HG03066 (cell line): ENCODE measurements around the gene GJA1.
"Not testable (repeated sequence)": the region's sequence is repeated elsewhere in the genome, so short reads cannot be mapped to it uniquely, and the experiment has no call there.

Source experiments
- ATAC-seq: cut with Tn5 transposase; IDR thresholded peaks from one replicate; pipeline ENCODE4 v1.9.1; 2021; ENCODE audit warnings: low read depth; ENCODE audit not compliant: unreplicated experiment

GJA1 gene

DNA sequence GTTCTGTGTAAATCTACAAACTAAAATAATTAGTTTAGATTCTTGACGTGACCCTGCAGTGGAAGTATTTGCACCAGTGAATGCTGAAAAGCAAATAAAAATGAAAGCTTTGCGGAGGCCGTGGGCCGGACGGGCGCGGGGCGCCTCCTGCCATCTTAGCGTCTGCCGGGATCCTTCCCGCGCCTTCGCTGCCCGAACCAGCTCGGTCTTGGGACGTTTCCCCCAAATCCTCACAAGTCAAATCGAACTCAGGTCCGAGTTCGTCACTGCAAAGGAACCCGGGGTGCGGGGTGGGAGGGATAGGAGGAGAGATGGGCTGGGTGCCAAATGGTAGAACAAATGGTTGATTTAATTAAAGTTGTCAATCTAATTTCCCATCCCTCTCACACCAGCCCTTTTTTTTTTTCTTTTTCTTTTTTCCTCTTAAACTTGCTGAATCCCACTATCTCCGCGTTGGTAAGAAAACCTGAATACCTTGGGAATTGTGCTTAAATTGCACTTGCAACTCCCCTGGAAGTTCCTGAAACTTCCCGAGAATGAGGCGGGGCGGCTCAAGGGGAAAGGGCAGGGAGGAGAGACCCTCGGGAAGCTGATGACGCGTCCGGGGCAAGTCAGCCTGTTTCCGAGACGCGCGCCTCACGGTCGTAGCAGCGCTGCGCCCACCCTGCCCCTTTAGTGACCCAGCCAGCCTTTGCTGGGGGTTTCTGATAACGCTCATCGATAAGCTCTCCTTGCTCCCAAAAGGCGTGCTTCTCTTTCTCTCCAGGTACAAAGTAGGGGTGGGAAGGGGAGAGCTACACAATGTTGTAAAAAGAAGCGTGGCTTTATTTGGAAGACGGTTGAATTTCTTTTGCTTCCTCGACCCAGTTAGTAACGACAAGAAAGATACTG lies 1.8 kb downstream of the GJA1 start:
- ATAC-seq: no peak

- no peak for ATAC-seq
Measured at GRCh38 chr6:121437851-121438651, 2.6 kb downstream of the GJA1 start.

GRCh38 chr6:121438869-121439268 lies 3.4 kb downstream of the GJA1 start:
- ATAC-seq: no peak

DNA sequence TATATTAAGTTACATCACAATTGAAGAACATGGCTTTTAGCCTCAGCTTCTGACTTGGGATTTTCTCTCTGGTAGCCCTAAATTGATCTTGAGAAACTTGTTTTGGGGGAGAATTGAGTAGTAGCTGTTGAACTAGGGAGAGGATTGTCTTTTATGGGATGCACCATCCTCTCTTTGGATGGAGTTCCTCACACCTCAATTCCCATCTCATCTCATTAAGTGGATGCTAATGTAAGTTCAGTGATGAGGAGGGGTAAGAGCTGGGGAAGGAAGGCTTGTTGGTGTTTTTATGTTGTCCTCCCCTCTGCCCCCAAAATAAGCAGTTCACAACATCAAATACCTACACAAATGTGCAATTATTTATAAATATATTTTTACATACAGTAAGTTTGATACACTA lies 4.0 kb downstream of the GJA1 start:
- ATAC-seq: no peak

- ATAC-seq: no peak
Measured at GRCh38 chr6:121439926-121440325, 4.5 kb downstream of the GJA1 start.

DNA sequence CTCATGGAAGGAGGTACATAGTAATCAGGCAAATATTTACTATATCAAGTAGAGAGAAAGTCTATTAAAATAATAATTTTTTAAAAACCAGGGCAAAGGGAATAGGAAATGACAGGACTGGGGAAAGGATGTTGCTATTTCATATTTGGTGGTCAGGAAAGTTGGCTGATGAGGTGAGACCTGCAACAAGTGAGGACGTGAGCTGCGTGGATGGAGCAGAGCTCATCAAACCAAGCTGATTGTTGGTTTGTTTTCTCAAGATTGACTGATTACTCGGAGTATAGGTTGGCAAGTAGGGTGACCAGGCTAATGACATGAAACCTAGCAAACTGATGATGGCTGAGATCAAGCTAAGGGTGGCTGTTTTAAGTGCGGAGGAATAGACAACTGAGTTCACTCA lies 6.0 kb downstream of the GJA1 start:
- ATAC-seq: no peak

DNA sequence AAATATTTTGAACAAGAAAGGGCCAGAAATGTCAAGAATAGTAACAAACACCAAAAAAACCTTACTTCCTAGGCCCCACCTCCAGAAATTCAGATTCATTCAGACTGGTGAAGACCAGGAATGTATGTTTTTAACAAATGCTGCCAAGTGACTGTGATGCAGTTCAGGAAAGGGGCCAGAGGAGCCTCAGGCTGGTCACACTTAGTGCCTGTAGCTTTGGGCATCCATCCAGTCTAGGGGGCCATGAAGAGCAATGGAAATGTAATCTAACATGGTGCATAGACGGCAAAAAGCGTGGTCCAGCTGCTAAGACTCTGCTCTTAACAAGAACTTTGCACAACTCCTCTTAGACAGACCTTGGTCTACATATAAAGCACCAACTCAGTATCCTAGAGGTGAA lies 7.1 kb downstream of the GJA1 start:
- no peak for ATAC-seq

DNA sequence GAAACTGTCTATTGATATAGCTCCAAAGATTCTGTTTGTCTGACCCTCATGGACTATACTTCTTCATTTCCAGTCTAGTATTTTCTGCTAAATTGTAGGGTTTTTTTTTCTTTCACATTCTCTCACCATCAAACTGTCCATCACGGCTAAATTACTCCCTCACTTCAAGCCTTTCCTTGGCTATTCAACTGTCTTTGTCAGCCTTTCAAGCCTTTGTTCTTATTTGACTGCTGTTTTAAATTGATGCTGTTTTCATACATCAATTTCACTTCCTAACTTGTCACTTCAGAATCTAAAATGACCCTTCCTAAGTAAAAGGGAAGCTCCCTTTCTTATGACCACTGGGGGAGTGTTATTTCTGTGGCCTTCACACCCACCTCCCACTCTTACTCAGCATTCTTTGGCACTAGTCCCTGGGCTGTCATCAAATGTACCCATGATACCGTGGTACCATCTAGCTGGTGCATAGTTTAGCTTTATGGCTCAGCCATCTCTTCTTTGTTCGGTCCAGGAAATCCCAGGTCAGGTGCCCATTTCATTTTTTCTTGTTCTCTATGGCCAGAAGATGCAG lies 8.6 kb downstream of the GJA1 start:
- ATAC-seq: no peak

DNA sequence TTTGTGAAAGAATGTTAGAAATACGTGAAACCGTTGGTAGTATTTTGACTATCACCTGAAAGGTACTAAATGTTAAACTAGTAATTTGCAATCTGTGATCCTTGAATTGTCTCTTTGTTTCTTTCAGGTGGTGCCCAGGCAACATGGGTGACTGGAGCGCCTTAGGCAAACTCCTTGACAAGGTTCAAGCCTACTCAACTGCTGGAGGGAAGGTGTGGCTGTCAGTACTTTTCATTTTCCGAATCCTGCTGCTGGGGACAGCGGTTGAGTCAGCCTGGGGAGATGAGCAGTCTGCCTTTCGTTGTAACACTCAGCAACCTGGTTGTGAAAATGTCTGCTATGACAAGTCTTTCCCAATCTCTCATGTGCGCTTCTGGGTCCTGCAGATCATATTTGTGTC lies 11.3 kb downstream of the GJA1 start:
- ATAC-seq: not testable (repeated sequence)

GRCh38 chr6:121447746-121448145 lies 12.3 kb downstream of the GJA1 start:
- not testable (repeated sequence) for ATAC-seq

DNA sequence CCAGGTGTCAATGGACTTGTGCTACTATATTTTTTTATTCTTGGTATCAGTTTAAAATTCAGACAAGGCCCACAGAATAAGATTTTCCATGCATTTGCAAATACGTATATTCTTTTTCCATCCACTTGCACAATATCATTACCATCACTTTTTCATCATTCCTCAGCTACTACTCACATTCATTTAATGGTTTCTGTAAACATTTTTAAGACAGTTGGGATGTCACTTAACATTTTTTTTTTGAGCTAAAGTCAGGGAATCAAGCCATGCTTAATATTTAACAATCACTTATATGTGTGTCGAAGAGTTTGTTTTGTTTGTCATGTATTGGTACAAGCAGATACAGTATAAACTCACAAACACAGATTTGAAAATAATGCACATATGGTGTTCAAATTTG lies 13.1 kb downstream of the GJA1 start:
- ATAC-seq: not testable (repeated sequence)

DNA sequence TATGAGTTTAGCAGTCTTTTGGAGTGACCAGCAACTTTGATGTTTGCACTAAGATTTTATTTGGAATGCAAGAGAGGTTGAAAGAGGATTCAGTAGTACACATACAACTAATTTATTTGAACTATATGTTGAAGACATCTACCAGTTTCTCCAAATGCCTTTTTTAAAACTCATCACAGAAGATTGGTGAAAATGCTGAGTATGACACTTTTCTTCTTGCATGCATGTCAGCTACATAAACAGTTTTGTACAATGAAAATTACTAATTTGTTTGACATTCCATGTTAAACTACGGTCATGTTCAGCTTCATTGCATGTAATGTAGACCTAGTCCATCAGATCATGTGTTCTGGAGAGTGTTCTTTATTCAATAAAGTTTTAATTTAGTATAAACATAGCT lies 13.9 kb downstream of the GJA1 start:
- no peak for ATAC-seq

- no peak for ATAC-seq
Measured at GRCh38 chr6:121450242-121450641, 14.8 kb downstream of the GJA1 start.

DNA sequence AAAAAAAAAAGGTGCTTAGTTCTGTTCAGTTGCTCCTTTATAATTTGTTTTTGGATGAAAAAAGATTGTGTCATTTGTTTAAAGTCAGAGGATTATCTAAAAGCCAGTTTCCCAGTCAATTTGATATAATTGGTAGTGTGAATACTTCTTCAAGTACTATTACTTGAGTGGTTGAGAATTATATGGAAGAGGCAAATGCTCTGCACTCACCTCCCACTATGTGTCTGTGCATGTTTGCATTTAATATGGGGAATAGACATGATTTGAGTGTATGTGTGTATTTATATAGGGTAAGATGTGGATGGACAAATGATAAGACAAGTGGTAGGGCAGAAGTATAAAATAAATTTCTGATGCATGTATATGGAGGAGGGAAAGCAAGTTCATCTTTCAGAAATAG lies 15.8 kb downstream of the GJA1 start:
- no peak for ATAC-seq

GRCh38 chr6:121453191-121453590 lies 17.7 kb downstream of the GJA1 start:
- ATAC-seq: no peak

DNA sequence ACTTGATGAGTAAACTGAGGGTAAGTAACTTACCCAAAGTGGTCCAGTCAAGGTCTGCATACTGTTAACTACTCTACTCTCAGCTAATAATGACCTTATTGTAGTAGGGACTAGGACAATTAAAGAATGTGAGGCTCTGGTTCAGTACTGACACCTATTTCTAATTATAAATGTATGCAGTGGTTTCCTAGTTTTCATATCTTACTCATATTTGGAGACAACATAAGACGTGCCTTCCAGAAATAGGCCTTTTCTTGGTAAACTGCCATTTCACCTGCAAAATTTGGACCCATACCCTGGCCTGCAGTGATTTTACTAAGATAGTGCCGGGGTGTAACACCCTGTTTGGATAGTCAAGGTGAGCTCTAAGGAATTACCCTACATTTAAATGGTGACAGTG lies 24.7 kb downstream of the GJA1 start:
- no peak for ATAC-seq

DNA sequence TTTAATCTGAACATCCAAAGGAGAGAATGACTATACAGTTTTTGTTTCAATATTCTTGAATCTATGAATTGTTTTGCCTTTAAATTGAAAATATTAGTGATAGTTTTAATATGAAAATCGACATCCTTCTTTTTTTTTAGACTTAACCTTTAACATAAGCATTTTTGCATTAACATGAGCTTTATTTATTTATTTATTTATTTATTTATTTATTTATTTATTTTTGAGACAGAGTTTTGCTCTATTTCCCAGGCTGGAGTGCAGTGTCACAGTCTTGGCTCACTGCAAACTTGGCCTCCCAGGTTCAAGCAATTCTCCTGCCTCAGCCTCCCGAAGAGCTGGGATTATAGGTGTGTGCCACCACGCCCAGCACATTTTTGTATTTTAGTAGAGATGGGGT lies 27.6 kb downstream of the GJA1 start:
- no peak for ATAC-seq

DNA sequence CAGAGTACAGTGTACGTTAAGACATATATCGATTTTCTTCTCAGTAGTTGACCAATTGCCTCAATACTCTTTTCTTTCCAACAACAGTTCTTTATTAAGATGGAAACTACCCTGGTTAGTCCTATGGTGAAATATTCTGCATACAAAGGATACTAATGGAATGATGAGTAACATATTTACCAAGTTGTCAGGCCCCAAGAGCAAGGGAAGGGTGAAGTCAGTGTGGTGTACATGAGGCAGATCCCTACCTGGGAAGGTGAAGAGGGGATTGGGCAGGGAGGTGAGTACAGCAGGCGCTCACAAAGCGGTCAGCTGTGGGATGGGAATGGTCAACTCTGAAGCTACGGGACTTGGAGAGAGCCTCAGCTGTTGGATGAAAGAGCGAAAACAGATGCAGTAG lies 29.7 kb downstream of the GJA1 start:
- ATAC-seq: no peak

- ATAC-seq: no peak
Measured at GRCh38 chr6:121479486-121480098, 44.1 kb downstream of the GJA1 start.

- no peak for ATAC-seq
Measured at GRCh38 chr6:121480099-121480713, 44.8 kb downstream of the GJA1 start.
